Endothelial cell of umbilical vein (primary cell): Measurements from ENCODE around the gene CYP1A2. TPM values are rescaled to one million over a fixed set of nuclear protein-coding genes. Genes with fewer than 3 reads are reported as not detected.

Experiments used
- BruUV-seq: library from RNA; stranded (reverse); fragments of 400-500 nt; replicated peaks from 2 replicates; lab custom pipeline; 2021; lab: Mats Ljungman, UMichigan
- CTCF ChIA-PET: fragments of 300-600, 350-600 bp; sonication (Branson Sonifier 250); formaldehyde crosslinking; loops from one replicate; lab custom pipeline; 2021; ENCODE audit warnings: antibody characterized with exemption, inconsistent platforms; lab: Charles Lee
- POLR2A ChIA-PET: fragments of 300-600, 350-600 bp; sonication (Branson Sonifier 250); formaldehyde crosslinking; loops from one replicate; lab custom pipeline; 2021; ENCODE audit warnings: antibody characterized with exemption, inconsistent platforms; lab: Charles Lee
- DNase-seq: peaks from one replicate; pipeline ENCODE4 v3.0.0-alpha.2; 2011; ENCODE audit warnings: low read depth, low spot score
- FAIRE-seq: peaks from 2 replicates; lab custom pipeline; 2011; peaks lifted over from hg19 to GRCh38; lab: Jason Lieb, UNC
- H2AFZ ChIP-seq: 2 replicates; pipeline ENCODE4 v1.6.0; 2012; ENCODE audit warnings: low read depth, low read length, control low read depth, inconsistent platforms
- H3K27ac ChIP-seq: 2 replicates; pipeline ENCODE4 v1.5.1; 2011; ENCODE audit warnings: low read depth, mild to moderate bottlenecking, control low read depth, low read length, moderate library complexity; ENCODE audit not compliant: insufficient read depth
- H3K27me3 ChIP-seq, 2 experiments: 2 replicates each; pipeline versions ENCODE4 v1.6.0 to v1.6.1; 2011; ENCODE audit warnings: low read length in 2 of 2, mixed read lengths in 1 of 2; ENCODE audit not compliant: control insufficient read depth in 2 of 2, insufficient read depth in 2 of 2
- H3K36me3 ChIP-seq, 2 experiments: 2 replicates in 1 of 2; 3 replicates in 1 of 2; pipeline ENCODE4 v1.5.1; 2011; ENCODE audit warnings: low read length in 2 of 2, mild to moderate bottlenecking in 1 of 2, moderate library complexity in 1 of 2; ENCODE audit not compliant: control insufficient read depth in 2 of 2, insufficient read depth in 2 of 2; ENCODE audit errors: extremely low read depth in 1 of 2
- H3K4me1 ChIP-seq: 3 replicates; pipeline ENCODE4 v1.5.1; 2011; ENCODE audit warnings: mild to moderate bottlenecking, low read length; ENCODE audit not compliant: control insufficient read depth, insufficient read depth; ENCODE audit errors: extremely low read depth
- H3K4me2 ChIP-seq: 2 replicates; pipeline ENCODE4 v1.6.1; 2011; ENCODE audit warnings: low read length, control low read depth, mixed read lengths; ENCODE audit not compliant: insufficient read depth
- H3K4me3 ChIP-seq, 3 experiments: fragments of 200-600 bp in 1 of 3; sonication (generic), shearing (Covaris generic) in 1 of 3; replicated peaks in 1 of 3; 2 replicates each; pipeline ENCODE4 v1.5.1; 2011 to 2016; ENCODE audit warnings: control low read depth in 3 of 3, low read length in 3 of 3, mild to moderate bottlenecking in 2 of 3, inconsistent platforms in 1 of 3, low read depth in 1 of 3, moderate library complexity in 1 of 3; ENCODE audit not compliant: insufficient read depth in 1 of 3
- H3K79me2 ChIP-seq: 2 replicates; pipeline ENCODE4 v1.6.0; 2012; ENCODE audit warnings: low read length, inconsistent platforms; ENCODE audit not compliant: control insufficient read depth, insufficient read depth
- H3K9ac ChIP-seq: replicated peaks from 2 replicates; pipeline ENCODE3; 2011; ENCODE audit warnings: low read length, control low read depth; ENCODE audit not compliant: insufficient read depth; ENCODE audit errors: extremely low read depth
- H3K9me1 ChIP-seq: replicated peaks from 3 replicates; pipeline ENCODE4 v1.6.0; 2011; ENCODE audit warnings: mild to moderate bottlenecking, low read length; ENCODE audit not compliant: control insufficient read depth, insufficient read depth; ENCODE audit errors: extremely low read depth
- H3K9me3 ChIP-seq: replicated peaks from 2 replicates; pipeline ENCODE4 v1.5.1; 2012; ENCODE audit warnings: low read length, inconsistent platforms; ENCODE audit not compliant: control insufficient read depth, insufficient read depth
- H4K20me1 ChIP-seq: replicated peaks from 2 replicates; pipeline ENCODE3; 2011; ENCODE audit warnings: mild to moderate bottlenecking, low read length; ENCODE audit not compliant: control insufficient read depth, insufficient read depth; ENCODE audit errors: extremely low read depth
- EZH2 ChIP-seq: IDR thresholded peaks from 2 replicates; pipeline ENCODE4 v1.6.1; 2012; ENCODE audit warnings: borderline replicate concordance, low read depth, mild to moderate bottlenecking, moderate library complexity, low read length, inconsistent platforms; ENCODE audit not compliant: severe bottlenecking
- FOS ChIP-seq: IDR thresholded peaks from 2 replicates; pipeline ENCODE4 v1.6.1; 2011; ENCODE audit warnings: mild to moderate bottlenecking, low read length, moderate library complexity, borderline replicate concordance; ENCODE audit not compliant: insufficient read depth
- GATA2 ChIP-seq: IDR thresholded peaks from 2 replicates; pipeline ENCODE4 v1.7.0; 2011; ENCODE audit warnings: low read depth, mild to moderate bottlenecking, moderate library complexity, mixed read lengths, low read length; ENCODE audit not compliant: insufficient read length, insufficient read depth
- JUN ChIP-seq: IDR thresholded peaks from 2 replicates; pipeline ENCODE4 v1.6.1; 2011; ENCODE audit warnings: borderline replicate concordance, low read depth; ENCODE audit not compliant: insufficient read length, insufficient read depth
- MYC ChIP-seq: IDR thresholded peaks from one replicate; pipeline ENCODE4 v1.6.1; 2011; ENCODE audit warnings: mild to moderate bottlenecking, low read depth, low read length
- POLR2A ChIP-seq: IDR thresholded peaks from 2 replicates; pipeline ENCODE4 v1.6.1; 2012; ENCODE audit warnings: low read depth, mild to moderate bottlenecking, control low read depth, low read length
- POLR2AphosphoS5 ChIP-seq: IDR thresholded peaks from 2 replicates; pipeline ENCODE4 v1.6.1; 2012; ENCODE audit warnings: low read depth, mild to moderate bottlenecking, control low read depth, low read length, moderate library complexity; ENCODE audit not compliant: insufficient read depth
- dilution Hi-C: fragments of 300-500 bp; cut with MboI; formaldehyde crosslinking; loops from one replicate; pipeline ENCODE4 v1.15.0; 2019; ENCODE audit warnings: low sequenced_read_pairs; ENCODE audit not compliant: extremely low pct_ligation_motif_present
- intact Hi-C: fragments of 100-400 bp; cut with micrococcal nuclease; formaldehyde crosslinking; loops from one replicate; pipeline ENCODE4 v1.10.0; 2022
- polyA plus RNA-seq, 4 experiments: library from polyadenylated mRNA; depleted of rRNA in 3 of 4; stranded (reverse) in 3 of 4; unstranded in 1 of 4; fragments of >200 nt; gene quantifications; 2 replicates each; pipeline versions ENCODE4 v1.2.1 to v1.2.3, GENCODE V29; 2011 to 2012; ENCODE audit warnings: missing spikeins in 1 of 4
- total RNA-seq: library from RNA; stranded (reverse); gene quantifications from 2 replicates; pipeline ENCODE4 v1.2.3, GENCODE V29; 2021
- TF ChIP-seq, protein P1 (sequence below): IDR thresholded peaks from 2 replicates; pipeline ENCODE4 v1.6.1; 2011; ENCODE audit not compliant: insufficient read depth, insufficient read length
- TF ChIP-seq, protein P2 (sequence below), 2 donors: IDR thresholded peaks; 1 replicate in 1 of 2; 2 replicates in 1 of 2; pipeline ENCODE4 v1.5.1; 2011; ENCODE audit warnings: low read length in 2 of 2, mild to moderate bottlenecking in 2 of 2, moderate library complexity in 2 of 2, control low read depth in 1 of 2, inconsistent platforms in 1 of 2, low read depth in 1 of 2; ENCODE audit not compliant: insufficient read depth in 1 of 2; ENCODE audit errors: extremely low read depth in 1 of 2

CYP1A2 gene
- total and polyA plus RNA-seq, 2 donors (not counting 3 experiments of a cell fraction or from before 2014, with no cell fraction given): not detected

DNA sequence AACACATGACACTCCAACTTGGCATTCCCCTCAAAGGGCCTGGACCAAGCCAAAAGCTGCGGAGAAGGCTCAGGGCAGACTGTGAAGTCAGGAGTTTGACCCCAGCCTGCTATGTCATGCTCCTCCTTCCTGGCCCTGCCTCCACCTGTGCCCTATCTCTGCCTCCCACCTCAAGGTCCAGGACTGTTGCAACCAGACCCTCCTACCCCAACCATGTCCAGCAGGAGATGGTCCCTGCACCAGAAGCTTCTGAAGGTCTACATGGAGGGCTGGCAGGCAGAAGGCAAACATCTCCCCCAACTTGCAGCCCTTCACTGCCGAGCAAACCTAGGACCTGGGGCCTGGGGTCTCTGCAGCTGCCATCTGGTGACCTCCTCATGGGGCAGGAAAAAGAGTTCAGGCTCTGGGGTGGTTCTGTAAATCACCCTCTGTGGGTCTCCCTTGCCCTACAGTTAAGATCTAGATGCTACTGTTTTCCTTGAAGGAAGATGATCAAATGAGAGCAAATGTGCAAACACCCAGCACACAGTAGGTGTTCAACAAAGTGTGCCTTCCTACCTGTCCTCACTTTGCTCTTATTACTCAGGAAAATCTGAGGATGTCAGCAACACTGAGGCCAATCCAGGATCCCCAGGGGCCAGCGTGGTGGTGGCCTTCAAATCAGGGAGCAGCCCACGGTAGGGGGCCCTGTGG, 21.7 kb downstream of the CYP1A2 start:
- DNase-seq (no peak), FAIRE-seq (no peak)
- Histone ChIP-seq H3K4me3 (no peak overlapping the region), H3K4me1 (peaks cover 2% of the 10 kb centered on the region), H3K79me2 (no peaks in the 10 kb centered on the region), H3K9me3 (no peaks in the 10 kb centered on the region), H3K27me3 (peaks cover 0 to 2% of the 10 kb centered on the region in 2 experiments), H3K9ac (no peak overlapping the region), H3K27ac (no peak overlapping the region), H3K36me3 (no peaks in the 10 kb centered on the region), H2AFZ (no peak overlapping the region), H4K20me1 (no peaks in the 10 kb centered on the region), H3K9me1 (no peaks in the 10 kb centered on the region), H3K4me2 (no peak overlapping the region)
- POLR2A ChIA-PET: interaction anchor here (0.6 kb wide), 1 partner anchor 181 kb away, joined by 4 read pairs; no protein-coding TSS in a partner anchor
- dilution Hi-C loops: loop anchor here (25.0 kb wide), 1 partner anchor 133 kb away; no protein-coding TSS in a partner anchor
- no TSS peak for BruUV-seq
- TF ChIP-seq FOS: no peak
- CTCF ChIA-PET: interaction anchor here (0.5 to 6.8 kb wide), 60 partner anchors 8 to 732 kb away, joined by 3 to 696 read pairs (median 6); partner anchors contain the start of genes CLK3, CPLX3, CSK and CYP1A1
- intact Hi-C loops: loop anchor here (10.0 kb wide), 1 partner anchor 434 kb away; the partner anchor contains the start of gene C15orf39

DNA sequence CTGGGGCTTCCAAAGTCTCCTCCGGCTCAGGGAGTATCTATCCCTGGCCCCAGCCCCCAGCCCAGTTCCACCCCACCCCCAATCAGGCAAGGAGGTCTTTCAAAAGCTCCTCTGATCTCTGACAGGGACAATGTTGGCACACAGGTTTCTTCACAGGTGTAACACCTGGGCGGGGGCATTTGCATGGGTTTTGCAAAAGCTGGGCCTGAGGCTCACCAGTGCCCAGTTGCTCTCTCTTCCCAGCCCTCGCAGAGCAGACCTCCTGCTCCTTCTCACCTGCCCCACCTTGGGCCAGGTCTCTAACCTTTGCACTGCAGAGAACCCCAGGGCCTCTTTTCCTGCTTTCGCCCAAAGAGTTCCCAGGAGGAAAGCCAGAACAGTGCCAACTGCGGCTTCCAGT, 24.7 kb downstream of the CYP1A2 start:
- no peaks in the 10 kb centered on the region for H3K9me3 ChIP-seq
- H3K9me1 ChIP-seq: no peaks in the 10 kb centered on the region
- intact Hi-C loops (loop anchor here (10.0 kb wide), 1 partner anchor 431 kb away; the partner anchor contains the start of gene C15orf39), dilution Hi-C loops (loop anchor here (25.0 kb wide), 1 partner anchor 136 kb away; no protein-coding TSS in a partner anchor)
- H3K4me3 ChIP-seq: no peak overlapping the region
- H3K9ac ChIP-seq: no peak overlapping the region
- no peaks in the 10 kb centered on the region for H3K36me3 ChIP-seq
- no peaks in the 10 kb centered on the region for H4K20me1 ChIP-seq
- H2AFZ ChIP-seq: no peak overlapping the region
- no peak overlapping the region for H3K4me2 ChIP-seq
- H3K27ac ChIP-seq: no peak overlapping the region
- no TSS peak for BruUV-seq
- peaks cover 19% of the 10 kb centered on the region for H3K4me1 ChIP-seq
- FAIRE-seq (no peak), DNase-seq (no peak)
- peaks cover 0 to 2% of the 10 kb centered on the region in 2 experiments for H3K27me3 ChIP-seq
- ChIA-PET CTCF (interaction anchor here (1.0 to 6.8 kb wide), 7 partner anchors 11 to 176 kb away, joined by 3 to 696 read pairs (median 55); no protein-coding TSS in a partner anchor), POLR2A (interaction anchor here (0.6 kb wide), 1 partner anchor 121 kb away, joined by 6 read pairs; no protein-coding TSS in a partner anchor)
- H3K79me2 ChIP-seq: no peaks in the 10 kb centered on the region
- TF ChIP-seq, protein P1, sequence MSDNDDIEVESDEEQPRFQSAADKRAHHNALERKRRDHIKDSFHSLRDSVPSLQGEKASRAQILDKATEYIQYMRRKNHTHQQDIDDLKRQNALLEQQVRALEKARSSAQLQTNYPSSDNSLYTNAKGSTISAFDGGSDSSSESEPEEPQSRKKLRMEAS: no peak
- no peak for TF ChIP-seq POLR2AphosphoS5
- TF ChIP-seq EZH2: no peak
- no peak for TF ChIP-seq FOS
- TF ChIP-seq POLR2A: no peak
- TF ChIP-seq, protein P2, sequence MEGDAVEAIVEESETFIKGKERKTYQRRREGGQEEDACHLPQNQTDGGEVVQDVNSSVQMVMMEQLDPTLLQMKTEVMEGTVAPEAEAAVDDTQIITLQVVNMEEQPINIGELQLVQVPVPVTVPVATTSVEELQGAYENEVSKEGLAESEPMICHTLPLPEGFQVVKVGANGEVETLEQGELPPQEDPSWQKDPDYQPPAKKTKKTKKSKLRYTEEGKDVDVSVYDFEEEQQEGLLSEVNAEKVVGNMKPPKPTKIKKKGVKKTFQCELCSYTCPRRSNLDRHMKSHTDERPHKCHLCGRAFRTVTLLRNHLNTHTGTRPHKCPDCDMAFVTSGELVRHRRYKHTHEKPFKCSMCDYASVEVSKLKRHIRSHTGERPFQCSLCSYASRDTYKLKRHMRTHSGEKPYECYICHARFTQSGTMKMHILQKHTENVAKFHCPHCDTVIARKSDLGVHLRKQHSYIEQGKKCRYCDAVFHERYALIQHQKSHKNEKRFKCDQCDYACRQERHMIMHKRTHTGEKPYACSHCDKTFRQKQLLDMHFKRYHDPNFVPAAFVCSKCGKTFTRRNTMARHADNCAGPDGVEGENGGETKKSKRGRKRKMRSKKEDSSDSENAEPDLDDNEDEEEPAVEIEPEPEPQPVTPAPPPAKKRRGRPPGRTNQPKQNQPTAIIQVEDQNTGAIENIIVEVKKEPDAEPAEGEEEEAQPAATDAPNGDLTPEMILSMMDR (IDR thresholded peaks at IDR 0.05; ENCODE audit: extremely low read depth in 1 of 2, insufficient read depth in 1 of 2, low read depth in 1 of 2, low read length in 2 of 2): no peak
- no peak for TF ChIP-seq JUN
- no peak for TF ChIP-seq GATA2
- no peak for TF ChIP-seq MYC
